NCI-H2107 treated with DMSO at 0.1 percent for 48 hours (cell line): ENCODE data around the gene ASB4.

Experiments
- DNase-seq: peaks from one replicate; lab custom pipeline; 2025; ENCODE audit not compliant: unreplicated experiment; lab: John Stamatoyannopoulos, UW

Gene ASB4

DNA sequence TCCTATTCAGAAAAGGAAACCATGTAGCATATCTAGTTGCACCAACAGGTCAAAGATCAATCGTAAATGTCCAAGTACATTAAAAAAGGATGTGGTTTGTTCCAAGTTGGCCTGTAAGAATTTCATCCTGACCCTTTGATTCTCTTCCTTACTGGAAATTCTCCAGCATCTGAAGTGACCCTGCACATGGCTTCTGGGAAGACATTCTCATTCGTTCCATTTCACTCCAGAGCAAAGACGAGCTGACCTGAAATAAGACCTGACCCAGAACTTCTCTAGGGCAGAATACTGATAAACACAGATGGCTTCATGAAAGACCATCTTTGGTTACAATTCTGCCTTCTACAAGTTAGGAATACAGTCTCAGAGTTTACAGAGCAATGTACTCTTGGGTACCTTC, 39.8 kb downstream of the ASB4 start:
- no peak for DNase-seq

DNA sequence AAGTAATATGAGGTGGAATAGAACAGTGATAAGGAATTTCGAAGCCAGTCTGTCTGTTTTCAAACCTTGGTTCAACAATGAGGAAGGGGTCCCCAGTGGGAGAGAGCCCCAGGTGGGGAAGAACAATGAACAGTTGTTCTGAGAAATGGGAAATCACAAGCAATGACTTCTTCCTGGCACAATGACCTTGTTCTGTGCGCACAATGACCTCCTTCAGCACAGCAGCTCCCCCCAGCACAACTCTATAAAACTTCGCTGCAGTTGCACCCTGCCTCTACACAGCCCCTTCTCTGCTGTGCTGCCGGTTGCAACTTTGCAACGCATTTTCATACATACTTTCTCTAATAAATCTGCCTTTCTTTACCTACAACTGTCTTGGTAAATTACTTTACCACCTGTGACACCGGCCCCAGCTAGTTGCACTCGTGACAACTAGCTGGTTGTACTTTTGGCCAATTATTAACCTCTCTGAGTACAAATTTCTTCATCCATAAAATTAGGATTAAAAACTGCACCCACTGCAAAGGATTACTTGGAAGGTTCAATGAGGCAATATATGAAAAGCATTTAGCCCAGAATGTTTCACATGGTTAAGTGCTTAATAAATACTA, 40.5 kb downstream of the ASB4 start:
- DNase-seq: no peak

DNA sequence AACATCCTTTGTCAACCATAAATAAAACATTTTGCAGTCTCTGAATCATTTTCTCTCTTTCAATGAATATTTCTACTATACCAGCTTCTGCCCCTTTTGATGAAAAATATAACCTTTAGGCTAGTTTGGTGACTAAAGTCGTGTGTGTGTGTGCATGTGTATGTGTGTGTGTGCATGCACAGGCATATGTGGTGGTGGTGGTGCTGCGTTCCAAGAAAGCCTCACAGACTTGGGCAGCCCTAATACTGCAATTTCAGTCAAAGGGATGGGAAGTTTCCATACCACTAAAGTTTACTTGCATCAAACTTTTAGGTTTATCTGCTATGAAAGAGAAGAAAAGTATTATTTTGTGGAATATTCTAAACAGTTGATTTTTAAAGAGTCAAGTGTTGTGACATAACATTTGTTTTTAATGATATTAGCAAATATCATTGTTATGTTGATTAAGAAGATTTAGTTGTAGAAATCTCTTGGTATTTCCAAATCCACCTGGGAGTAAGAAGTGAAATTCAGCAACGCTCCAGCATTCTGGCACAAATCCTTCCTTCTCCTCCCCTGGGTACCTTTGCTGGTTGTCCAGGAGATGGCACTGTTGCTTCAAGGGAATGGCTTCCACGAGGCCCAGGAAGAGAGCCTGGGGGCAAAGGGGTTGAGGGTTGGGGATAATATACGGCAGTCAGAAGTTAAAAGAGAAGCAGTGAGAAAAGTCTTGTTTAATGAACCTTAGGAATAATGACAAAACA, 41.5 kb downstream of the ASB4 start:
- DNase-seq: peak; percentile 61

DNA sequence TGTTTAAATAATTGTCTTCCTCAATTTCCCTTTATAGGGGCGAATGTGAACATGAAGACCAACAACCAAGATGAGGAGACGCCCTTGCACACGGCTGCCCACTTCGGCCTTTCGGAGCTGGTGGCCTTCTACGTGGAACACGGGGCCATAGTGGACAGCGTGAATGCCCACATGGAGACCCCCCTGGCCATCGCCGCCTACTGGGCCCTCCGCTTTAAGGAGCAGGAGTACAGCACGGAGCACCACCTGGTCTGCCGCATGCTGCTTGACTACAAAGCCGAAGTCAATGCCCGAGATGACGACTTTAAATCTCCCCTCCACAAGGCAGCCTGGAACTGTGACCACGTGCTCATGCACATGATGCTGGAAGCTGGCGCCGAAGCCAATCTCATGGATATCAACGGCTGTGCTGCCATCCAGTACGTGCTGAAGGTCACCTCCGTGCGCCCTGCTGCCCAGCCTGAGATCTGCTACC, 42.1 kb downstream of the ASB4 start:
- DNase-seq: no peak

DNA sequence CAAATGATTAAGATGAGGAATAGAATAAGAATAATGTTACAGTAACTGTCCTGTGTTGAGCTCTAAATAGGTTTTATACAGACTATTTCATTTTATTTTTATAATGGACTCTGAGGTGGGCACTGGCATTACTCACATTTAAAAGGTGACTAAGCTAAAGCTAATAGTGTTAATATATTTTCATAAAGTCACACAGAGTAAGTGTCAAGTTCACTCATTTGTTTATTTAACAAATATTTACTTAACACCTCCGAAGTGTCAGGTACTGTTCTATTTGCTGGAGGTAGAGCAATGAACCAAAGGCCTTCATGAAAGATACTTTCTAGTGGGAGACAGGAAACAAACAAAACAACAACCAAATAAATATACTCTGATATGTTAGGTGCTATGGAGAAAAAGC, 44.0 kb downstream of the ASB4 start:
- DNase-seq: no peak

DNA sequence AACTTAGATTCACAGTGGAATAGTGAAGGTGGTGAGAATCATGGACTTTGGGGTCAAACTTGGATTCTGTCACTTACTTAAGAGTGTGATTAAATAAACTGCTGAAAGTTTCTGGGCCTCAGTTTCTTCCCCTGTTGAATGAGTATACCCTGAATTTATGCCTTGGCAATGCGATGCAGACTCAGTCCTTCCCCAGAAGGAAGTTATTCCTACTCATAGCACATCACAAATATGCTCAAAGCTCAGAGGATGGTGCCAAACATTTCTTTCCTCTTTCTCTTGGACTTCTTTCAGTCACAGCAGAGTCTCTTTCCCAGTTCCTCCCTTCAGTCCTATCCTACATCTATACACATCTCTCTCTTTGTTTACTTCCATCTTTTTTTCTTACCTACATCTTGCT, 45.1 kb downstream of the ASB4 start:
- DNase-seq: no peak

DNA sequence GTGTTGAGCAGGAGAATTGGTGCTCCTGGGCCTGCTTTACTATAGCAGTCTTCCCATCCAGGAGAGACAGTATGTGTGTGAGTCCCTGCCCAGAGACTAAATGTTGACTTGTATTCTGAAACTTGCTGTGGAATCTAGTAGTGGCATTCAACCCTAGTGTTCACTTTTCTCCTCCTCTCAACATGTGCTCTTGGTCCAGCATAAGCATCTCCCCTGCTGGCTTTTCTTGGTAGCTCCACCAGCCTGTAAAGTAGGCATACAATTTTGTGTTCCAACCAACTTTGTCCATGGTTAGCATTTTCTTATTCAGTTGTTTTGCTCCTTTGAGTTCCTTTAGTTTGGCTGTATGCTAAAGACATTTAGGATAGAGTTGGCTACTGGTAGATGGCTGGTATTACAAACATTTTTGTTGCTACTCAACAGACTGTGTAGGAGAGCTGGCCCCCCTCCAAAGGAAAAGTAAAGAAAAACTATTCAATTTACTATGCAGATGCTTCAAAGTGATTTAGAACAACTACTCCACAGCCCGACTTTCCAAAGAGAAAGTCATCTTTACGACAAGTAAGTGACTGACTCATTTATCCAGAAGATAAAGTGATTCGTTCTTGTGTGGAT, 46.0 kb downstream of the ASB4 start:
- DNase-seq: no peak

DNA sequence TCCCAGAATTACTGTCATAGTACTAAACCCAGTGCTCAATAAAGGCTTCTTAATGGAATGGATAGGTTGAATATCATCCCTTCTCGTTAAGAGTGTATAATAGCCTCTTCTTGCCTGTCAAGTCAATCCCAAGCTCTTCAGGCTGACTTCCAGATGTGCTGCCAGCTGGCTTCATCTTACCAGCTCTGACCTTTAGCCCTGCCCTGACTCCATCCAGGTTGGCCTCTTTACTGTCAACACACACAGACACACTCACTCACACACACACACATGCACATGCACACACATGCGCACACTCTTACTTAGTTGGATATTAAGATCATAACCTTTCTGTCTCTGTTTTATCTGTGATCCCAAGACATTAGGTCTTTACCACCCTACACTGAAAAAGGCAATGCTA, 49.1 kb downstream of the ASB4 start:
- no peak for DNase-seq

DNA sequence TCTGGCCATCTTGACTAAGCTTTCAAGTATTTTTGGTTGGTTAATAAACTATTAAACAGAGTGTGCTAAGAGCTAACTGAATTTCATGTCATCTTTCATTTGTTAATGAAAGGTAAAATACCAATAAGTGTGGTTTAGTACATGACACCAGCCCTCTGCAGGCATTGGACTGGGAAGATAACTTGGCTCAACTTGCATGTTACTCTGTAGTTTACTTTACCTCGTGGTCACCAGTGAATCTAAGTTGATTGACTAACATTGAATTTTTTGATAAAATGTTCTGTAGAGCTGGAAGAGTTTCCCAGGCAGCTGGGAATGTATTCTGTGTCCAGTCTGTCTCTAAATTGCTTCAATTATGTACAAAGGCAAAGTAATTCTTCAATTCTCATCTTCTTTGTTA, 49.9 kb downstream of the ASB4 start:
- no peak for DNase-seq

DNA sequence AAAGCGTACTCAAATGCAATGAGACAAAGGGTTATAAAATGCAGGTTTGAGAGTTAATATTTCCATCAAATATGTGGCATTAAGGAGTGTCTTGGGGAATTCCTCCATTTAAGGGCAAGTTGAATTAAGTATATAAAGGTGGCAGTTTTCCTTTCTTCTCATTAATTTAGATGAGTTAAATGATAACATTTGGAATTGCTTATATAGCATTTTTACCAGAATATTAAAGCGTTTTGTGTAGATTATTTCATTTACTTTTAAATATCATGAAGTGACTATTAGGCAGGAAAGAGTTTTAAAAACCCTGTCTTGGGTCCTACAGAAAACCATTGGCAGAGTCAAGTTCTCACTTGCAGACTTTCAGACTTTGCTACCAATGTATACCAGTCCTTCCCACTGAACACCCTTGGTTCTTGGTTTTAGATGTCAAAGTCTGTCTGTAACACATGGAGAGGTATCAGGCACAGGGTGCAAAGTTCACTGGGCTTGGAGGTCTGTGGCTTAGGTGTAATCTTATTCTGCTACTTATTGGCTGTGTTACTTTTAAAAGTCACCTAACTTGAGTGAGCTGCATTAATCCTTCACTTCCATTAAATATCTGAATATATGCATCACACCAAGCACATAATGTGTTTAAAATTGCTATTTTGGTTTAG, 51.0 kb downstream of the ASB4 start:
- no peak for DNase-seq

DNA sequence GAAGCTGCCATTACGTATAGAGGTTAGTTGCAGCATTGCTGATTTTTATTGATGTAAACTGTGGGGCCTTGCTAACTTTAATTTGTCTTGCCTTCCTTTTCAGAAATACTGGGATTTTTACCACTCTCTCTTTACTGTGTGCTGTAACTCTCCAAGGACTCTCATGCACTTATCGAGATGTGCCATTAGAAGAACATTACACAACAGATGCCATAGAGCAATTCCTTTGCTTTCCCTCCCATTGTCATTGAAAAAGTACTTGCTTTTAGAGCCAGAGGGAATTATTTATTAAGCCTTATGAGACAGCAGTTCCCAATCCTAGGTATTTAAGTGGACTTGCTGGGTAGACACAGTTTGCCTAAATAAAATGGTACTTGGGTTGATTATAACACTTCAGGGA, 51.7 kb downstream of the ASB4 start:
- DNase-seq: no peak

DNA sequence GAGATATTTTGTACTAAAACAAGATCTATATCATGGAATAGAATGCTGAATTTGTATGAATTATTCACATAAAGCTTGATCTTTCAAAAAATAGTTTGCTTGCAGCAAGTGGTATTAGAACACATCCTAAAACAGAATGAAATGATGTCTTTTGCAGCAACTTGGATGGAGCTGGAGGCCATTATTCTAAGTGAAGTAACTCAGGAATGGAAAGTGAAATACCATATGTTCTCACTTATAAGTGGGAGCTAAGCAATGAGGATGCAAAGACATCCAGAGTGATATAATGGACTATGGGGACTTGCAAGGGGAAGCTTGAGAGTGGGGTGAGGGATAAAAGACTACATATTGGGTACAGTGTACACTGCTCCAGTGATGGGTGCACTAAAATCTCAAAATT, 53.7 kb downstream of the ASB4 start:
- no peak for DNase-seq

DNA sequence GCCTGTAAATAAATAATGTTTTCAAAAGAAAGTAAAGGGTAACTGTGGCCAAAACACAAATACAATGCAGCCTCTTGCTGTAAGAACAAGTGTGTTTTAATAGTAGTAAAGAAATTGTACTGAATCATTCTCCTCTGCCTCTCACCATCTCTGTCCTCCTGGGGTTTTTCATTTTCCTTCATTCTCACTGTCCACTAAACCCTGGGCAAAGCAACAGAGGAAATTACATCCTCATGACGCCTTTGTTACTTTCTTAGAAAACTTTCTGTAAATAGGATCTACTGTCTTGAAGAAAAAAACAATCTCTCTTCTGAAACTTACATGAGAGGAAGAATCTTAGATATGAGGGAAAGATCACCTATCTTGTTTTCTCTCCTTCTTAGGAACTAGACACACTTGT, 54.6 kb downstream of the ASB4 start:
- no peak for DNase-seq

DNA sequence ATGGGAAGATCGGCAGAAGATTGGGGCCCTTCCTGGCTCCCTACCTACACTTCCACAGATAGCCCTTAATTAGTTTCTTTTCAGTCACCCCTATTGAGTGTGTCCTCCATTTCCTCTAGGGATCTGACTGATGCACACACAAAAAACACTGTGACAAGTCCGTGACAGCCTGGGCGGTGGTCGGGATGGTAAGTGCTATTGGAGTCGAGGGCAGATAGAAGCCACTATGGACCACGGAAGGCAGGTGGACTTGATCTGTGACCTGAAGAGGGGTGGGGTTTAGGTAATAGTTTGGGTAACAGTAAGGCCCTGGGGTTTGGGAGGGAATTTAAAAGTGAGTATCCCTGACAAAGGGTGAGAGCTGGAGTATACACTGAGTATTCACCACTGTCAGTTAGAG, 57.6 kb downstream of the ASB4 start:
- no peak for DNase-seq

DNA sequence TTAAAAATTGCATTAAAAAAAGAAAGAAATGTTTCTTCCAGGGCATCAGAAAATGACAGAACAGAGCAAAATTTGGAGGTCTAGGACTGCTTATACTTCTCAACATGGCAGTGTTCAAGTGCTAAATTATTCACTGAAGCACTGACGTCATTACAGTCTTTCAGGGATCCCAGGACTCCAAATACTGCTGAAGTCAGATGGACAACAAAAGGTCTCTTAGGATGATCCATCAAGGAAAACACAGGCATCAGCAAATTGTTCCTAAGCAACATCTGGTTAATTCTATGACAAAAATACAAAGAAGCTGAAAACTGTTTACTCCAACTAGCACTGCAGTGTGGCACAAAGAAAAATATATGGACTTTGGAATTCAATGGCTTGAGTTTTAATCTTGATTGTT, 58.4 kb downstream of the ASB4 start:
- no peak for DNase-seq

DNA sequence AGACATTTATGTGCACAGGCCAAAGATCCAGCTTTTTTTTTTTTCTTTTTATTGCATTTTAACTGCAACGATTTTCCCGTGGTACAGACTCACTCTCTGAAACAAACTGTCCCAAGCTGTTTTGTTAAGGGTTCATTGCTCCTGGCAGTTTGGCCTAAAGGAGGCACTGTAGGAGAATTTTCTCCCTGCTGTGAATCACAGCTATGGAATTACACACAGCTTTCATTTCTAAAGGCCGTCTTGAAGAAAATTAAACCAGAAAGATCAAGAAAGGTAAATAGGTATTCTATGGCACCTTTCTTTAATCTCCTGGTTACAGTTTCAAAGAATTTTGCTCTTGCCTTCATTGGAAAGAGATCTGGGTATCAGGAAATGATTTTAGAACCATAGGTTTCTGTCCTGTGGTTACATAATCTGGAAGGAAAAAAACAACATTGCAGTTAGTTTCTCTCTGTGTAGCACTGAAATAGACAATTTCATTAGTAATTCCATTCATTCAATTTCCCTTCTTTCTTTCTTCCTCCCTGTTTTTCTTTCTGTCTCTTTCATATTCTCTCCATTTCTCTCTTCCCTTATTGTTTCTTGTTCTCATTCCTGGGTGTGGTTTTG, 59.4 kb downstream of the ASB4 start:
- no peak for DNase-seq

DNA sequence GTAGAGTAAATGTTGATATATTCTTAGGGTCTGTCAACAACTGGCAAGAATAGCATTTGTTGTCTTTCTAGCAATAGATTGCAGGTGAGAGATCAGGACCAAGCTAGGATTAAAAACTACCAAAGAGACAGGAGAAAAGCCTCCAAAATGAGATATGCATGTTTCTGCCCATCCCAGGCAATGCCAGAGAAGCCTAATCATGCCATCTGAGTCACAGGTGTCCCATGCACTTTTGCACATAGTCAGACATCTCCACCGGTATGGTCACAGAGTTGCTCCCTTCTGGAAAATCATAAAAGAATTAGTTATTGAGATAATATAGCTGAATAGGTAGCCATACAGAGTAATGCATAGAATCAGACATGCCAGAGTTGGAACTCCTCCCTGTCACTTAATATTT, 59.9 kb downstream of the ASB4 start:
- no peak for DNase-seq

DNA sequence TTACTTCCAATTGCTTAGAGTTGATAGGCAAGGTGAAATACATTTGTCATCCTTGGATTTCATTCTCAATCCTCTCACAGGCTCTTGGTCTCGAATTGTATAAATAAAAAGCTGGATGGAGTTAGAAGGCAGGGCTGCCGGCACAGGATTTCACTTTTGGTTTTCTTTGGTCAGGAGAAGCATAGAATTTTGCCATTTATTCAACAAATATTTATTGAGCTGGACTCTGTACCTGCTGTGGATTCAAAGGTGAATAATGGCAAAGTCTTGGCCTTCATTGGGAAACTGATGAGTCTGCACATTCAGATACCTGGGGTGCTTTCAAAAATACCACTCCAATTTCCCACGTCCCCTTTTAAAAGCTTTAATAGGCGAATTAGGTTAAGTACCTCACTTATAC, 60.9 kb downstream of the ASB4 start:
- no peak for DNase-seq

DNA sequence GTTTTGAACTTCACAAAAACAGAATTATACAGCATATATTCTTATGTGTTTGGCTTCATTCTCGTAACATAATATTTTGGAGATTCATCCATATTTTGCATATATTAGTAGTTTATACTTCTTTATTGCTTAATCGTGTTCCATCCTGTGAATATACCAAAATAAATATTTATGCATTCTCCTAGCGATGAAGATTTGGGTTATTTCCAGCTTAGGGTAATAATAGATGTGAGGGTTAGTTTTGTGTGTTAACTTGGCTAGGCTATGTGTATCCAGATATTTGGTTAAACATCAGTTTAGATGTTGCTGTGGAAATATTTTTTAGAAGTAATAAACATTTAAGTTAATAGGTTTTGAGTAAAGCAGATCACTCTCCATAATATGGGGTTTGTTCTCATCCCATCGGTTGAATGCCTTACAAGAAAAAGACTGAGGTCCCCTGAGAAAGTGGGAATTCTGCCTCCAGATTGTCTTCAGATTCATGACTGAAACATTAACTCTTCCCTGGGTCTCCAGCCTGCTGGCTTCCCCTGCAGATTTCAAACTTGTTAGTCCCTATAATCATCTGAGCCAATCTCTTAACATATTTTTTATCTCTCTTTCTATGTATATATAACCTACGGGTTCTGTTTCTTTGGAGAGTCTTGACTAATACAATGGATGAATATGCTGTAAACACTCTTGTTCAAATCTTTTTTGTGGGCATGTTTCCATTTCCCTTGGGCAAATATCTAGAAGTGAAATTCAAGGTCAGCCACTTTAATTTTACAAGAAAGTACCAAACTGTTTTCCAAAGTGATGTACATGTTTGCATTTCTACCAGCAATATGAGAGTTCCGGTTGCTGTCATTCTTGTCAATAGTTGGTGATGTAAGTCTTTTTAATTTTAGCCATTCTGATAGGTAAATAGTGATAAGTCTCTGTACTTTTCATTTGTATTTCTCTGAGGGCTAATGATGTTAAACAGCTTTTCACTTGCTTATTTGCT, 61.9 kb downstream of the ASB4 start:
- no peak for DNase-seq

DNA sequence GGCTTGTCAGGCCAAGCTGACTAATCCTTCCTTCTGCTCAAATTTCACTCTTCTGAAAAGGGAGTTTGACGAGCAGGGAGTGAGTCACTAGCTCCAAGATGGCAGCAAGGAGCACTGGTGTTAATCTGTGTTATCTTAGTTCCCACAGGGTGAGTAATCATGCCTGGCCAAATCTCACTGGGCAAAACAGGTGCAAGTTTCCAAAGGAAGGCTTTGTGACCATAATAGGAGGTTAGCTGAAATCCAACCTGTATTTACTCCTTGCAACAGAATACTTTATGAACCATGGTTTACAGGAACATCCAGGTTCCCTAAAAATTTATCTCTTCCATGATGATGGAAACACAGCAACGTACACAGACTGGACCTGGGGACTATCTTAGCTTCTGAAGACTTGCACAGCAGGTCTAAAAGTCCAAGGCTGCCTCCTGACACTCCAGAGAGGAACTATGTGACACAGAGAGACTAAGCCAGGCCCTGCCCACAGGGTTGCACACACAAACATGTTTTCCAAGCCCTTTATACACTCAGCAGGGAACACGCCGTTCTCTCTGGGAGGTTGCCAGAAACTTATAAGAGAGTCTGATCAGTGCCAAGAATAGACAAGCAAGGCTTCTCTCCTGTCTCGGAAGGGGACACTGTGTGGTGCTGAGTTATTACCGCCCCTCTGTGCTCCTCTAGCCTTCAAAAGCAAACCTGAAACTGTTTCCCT, 64.2 kb downstream of the ASB4 start:
- DNase-seq: peak; percentile 79
